ENCODE results near the gene HOXC10.

HOXC10 gene

DNA sequence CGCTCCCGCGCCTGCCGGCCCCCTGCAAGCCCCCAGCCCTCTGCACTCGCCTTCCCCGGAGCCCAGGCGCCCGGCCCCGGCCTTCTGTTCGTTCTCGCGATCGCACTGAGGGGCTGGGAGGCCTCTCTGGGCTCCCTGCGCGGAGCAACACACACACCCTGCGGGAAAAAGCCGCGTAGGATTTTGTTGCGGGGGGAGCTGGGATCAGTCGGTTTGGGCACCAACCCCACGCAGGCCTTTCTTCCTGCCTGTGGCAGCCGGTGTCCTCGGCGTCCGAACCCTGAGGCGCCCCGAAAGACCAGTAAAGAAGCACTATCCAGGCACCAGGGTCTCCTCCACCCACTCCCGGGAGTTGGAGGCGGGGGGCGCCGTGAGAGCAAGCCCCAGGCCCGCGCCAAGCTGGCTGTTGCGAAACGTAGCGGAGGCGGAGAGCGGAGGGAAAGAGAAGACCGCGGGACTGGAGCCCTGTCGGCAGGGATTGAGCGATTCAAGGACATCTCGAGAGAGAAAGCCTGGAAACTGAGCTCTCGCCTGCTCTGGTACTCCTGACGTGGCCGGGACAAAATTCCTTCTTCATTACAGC is 46.0 kb downstream of the HOXC10 start:
- Mint-ChIP-seq H3K27me3 (ENCODE audit: low read depth) (peaks cover 92% of the 10 kb centered on the region), H3K27ac (no peak overlapping the region), H3K36me3 (ENCODE audit: low read depth) (peaks cover 2% of the 10 kb centered on the region), H3K4me3 (no peak overlapping the region), H3K4me1 (ENCODE audit: low read depth) (peaks cover 27% of the 10 kb centered on the region), H3K9me3 (no peaks in the 10 kb centered on the region)

DNA sequence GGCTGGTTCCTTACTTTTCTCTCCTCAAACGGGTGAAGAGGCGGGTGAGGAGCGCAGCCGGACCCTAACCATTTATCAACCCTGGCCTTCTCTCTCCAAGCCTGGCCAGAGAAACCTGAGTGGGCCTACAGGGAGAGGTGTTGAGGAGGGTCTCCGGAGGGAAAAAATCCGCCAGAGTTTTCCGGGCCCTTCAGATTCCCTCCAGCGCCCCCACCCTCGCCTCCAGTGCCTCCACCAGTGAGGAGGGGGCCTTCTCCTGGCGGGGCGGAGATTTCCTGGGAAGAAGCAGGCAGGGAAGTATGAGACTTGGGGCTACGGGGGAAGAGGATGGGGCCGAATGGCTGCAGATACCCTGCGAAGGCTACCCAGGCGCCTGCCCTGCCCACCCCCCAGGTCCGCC is 46.5 kb downstream of the HOXC10 start:
- H3K4me3 Mint-ChIP-seq, result no peak overlapping the region
- no peak overlapping the region for H3K27ac Mint-ChIP-seq
- peaks cover 92% of the 10 kb centered on the region for H3K27me3 Mint-ChIP-seq (ENCODE audit: low read depth)
- no peaks in the 10 kb centered on the region for H3K9me3 Mint-ChIP-seq
- H3K4me1 Mint-ChIP-seq (ENCODE audit: low read depth), result peaks cover 25% of the 10 kb centered on the region
- peaks cover 2% of the 10 kb centered on the region for H3K36me3 Mint-ChIP-seq (ENCODE audit: low read depth)

DNA sequence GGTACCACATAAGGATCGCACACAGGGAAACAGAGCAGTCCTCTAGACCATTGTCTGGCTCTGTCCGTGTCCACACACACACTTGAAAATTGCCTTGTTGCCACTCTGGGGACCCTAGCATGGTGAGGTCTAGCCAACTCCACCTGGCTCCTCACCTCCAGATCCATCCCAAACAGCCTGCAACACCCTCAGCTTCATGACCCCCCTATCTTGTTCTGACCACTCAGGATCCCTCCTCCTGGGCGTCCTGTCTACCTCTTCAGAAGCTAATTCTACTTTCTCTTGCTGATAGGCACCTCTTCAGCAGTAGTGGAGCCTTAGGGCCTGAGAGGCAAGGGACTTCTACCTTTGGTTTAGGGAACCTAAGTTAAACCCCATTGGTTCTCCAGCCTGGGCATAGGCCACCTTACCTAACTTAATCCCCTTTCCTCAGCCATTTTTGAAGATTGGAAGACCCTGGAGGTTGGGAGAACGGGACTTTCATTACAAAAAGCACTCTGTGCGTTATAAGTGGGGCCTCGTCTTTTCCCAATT is 47.2 kb downstream of the HOXC10 start:
- Mint-ChIP-seq H3K9me3 (no peaks in the 10 kb centered on the region), H3K4me3 (no peak overlapping the region), H3K27me3 (ENCODE audit: low read depth) (peaks cover 92% of the 10 kb centered on the region), H3K36me3 (ENCODE audit: low read depth) (peaks cover 2% of the 10 kb centered on the region), H3K4me1 (ENCODE audit: low read depth) (peaks cover 21% of the 10 kb centered on the region), H3K27ac (peak overlapping the region; percentile 64)

DNA sequence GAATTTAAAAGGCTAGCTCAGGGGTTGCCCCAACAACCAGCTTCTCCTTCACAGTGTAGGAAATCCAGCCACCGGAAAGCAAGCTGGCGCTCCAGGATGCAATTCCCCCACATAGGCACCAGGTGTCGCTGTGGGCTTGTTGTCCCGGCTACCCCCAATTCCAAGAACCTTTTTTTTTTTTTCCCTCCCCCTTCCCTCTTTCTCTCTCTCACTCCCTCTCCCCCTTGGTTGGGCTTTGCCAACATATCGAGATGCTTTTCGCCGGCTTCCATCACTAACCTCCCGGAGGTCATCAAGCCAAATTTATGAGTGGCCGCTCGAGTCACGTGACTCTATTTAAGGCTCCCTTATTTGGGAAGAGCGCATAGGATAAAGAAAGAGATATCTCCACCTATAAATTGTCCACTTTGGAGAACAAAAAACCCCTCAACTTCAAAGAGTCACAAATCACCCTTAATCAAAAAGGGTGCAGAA is 47.7 kb downstream of the HOXC10 start, which contains the start of gene HOXC5:
Gene HOXC5 (plus strand): TSS at position 424 of the 474 bp plus-strand sequence. CDS start 73 bp downstream, outside the sequence.
- Mint-ChIP-seq H3K27me3 (ENCODE audit: low read depth) (peaks cover 92% of the 10 kb centered on the region), H3K4me1 (ENCODE audit: low read depth) (peaks cover 18% of the 10 kb centered on the region), H3K27ac (peak within 1 kb of the TSS; percentile 64), H3K36me3 (ENCODE audit: low read depth) (peaks cover 2% of the 10 kb centered on the region), H3K4me3 (peak within 1 kb of the TSS; percentile 57), H3K9me3 (no peaks in the 10 kb centered on the region)

DNA sequence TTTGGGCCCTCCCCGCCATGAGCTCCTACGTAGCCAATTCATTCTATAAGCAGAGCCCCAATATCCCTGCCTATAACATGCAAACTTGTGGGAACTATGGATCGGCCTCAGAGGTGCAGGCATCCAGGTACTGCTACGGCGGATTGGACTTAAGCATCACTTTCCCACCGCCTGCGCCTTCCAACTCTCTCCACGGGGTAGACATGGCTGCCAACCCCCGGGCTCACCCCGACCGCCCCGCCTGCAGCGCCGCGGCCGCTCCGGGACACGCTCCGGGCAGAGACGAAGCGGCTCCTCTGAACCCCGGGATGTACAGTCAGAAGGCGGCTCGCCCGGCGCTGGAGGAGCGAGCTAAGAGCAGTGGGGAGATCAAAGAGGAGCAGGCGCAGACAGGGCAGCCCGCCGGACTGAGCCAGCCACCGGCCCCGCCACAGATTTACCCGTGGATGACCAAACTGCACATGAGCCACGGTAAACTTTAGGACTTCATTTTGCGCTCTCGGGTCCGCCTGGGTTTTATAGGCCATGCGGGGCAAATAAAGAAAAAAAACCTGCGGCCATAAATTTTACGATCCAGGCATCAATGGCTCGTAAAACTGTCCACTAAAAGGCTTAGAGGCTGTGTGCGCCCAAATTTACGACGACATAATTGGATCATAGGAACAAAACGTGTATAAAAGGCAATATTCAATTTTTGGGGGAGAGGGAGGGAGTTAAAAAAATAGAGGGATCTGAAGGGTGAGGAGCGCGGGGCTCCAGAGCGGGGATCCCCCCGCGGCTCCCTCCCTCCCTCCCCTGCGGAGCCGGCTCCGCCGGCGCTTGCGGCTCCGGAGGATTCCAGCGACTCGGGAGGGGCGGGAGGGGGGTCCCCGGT is 48.4 kb downstream of the HOXC10 start:
- peak overlapping the region; percentile 55 for H3K27ac Mint-ChIP-seq
- H3K4me3 Mint-ChIP-seq, result no peak overlapping the region
- peaks cover 92% of the 10 kb centered on the region for H3K27me3 Mint-ChIP-seq (ENCODE audit: low read depth)
- H3K9me3 Mint-ChIP-seq, result no peaks in the 10 kb centered on the region
- peaks cover 2% of the 10 kb centered on the region for H3K36me3 Mint-ChIP-seq (ENCODE audit: low read depth)
- H3K4me1 Mint-ChIP-seq (ENCODE audit: low read depth), result peaks cover 18% of the 10 kb centered on the region

DNA sequence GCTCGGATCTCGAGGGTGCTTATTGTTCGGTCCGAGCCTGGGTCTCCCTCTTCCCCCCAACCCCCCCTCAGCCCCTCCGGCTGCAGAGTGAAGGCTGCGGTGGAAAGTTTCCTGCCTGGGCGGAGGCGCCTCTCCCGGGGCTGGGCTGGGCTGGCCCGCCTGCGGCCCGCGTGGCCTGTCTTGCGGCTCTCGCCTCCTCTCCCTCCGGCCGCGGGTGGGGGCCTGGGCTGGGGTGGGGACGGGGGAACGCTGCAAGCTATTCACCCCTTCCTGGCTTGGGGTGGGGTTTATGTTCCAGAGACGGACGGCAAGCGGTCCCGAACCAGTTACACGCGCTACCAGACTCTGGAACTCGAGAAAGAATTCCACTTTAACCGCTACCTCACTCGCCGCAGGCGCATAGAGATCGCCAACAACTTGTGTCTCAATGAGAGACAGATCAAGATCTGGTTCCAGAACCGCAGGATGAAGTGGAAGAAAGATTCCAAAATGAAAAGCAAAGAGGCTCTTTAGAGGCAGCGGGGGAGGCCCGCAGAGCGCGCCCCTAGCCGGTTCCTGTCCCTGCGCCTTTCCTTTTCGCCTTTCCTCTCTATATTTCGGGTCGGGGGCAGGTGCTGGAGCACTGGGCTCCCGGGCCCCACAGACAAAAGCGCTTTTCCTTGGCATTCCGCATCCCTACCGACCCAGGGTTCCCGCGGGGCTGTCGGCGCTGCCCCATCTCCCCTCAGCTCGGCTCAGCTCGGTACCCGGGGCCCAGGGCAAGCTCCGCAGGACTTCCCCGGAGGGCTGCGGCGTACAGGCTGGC is 49.2 kb downstream of the HOXC10 start:
- Mint-ChIP-seq H3K36me3 (ENCODE audit: low read depth) (peaks cover 2% of the 10 kb centered on the region), H3K27me3 (ENCODE audit: low read depth) (peaks cover 95% of the 10 kb centered on the region), H3K9me3 (no peaks in the 10 kb centered on the region), H3K27ac (no peak overlapping the region), H3K4me1 (ENCODE audit: low read depth) (peaks cover 15% of the 10 kb centered on the region), H3K4me3 (peak overlapping the region; percentile 28)

DNA sequence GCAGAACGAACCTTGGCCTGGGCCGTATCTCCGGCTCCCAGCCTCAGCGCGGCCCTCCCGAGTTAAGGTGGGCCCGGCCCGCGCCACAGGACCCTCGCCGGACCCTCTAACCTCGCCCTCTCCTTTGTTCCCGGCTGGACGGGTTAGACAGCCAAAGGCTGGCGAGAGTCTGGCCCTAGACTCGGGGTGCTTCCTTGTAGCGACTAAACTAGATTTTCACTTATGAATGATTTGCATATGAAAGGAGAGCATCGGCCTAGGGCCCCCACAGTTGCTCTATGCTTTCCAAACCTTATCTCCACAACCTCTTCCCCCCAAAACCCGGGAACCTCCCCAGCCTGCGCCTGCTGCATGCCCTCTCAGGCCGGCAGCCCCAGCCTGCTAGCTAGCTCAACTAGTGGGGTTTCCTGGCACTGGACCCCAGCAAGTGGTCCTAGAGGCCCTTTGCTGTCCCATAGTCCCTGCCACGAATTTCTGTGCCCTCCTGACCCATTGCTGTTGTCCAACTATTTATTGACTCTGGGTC is 49.9 kb downstream of the HOXC10 start:
- Mint-ChIP-seq H3K4me3 (no peak overlapping the region), H3K4me1 (ENCODE audit: low read depth) (peaks cover 15% of the 10 kb centered on the region), H3K36me3 (ENCODE audit: low read depth) (peaks cover 2% of the 10 kb centered on the region), H3K27ac (peak overlapping the region; percentile 62), H3K27me3 (ENCODE audit: low read depth) (peaks cover 96% of the 10 kb centered on the region), H3K9me3 (no peaks in the 10 kb centered on the region)

DNA sequence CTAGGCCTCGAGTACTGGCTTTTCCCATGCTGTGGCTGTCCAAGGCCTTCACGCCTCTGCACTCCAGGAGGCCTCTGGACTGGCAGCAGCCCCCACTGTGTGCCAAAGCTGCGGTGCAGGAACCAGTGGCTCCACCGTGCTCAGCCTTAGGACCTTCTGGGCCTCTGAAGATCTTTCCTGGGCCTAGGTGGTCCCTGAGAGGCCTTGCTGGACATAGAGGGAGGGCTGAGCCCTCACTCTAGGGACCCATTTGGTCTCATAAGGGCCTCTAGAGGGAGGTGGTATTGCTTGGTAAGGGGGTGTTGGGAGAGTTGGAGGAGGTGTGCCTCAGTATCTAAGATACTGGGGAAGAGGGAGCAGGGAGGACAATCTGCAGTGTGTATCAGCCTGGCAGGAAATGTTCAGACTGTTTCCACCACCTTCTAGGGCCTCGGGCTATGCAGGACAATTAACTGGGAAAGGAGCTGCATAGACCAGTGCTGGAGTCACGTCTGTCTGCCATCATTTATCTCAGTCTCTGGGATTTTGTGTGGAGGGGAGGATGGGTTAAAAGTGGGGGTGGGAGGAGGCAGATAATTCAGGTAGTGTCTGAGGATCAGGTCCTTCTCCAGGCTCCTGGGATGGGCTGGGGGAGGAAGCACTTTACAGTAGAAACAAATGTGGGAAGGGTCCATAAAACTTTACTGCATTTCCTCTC is 50.8 kb downstream of the HOXC10 start:
- Mint-ChIP-seq H3K9me3 (no peaks in the 10 kb centered on the region), H3K27ac (no peak overlapping the region)

DNA sequence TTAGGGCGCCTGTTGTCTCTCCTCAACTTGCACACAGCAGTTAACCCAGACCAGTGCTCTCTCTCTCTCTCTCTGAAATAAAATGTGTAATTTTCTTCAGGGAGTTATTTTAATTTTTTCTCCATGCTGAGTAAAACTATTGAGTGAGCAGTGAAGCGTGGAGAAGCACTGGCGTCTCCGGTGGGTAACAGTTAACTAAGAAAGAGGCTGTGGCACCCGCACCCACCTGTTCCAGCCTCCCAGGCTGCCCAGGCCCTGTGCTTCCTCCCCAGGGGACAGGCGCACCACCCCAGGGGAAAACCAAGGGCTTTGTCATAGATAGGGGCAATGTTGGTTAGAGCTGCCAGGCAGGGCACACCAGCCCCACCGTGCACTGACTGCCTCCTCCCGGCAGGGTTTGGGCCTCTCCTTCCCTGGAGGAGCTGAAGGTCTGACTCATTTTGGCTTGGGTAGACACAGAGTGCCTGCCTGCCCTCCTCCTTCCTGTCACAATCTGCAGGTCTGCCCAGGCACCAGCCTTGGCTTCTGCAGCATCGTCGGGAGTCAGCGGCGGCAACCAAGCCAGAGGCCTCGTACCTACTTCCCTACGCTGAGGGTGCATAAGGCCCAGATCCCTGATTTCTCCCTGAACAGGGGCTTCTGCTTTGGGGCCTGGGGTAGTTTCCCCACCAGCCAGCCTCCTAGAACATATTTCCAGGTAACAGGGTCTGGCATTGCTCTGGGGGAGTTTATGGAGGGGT is 51.8 kb downstream of the HOXC10 start:
- Mint-ChIP-seq H3K27ac (no peak overlapping the region), H3K36me3 (ENCODE audit: low read depth) (no peaks in the 10 kb centered on the region), H3K4me3 (no peak overlapping the region), H3K4me1 (ENCODE audit: low read depth) (peaks cover 10% of the 10 kb centered on the region), H3K27me3 (ENCODE audit: low read depth) (peaks cover 92% of the 10 kb centered on the region), H3K9me3 (no peaks in the 10 kb centered on the region)

More for the DNA sequence above, 50.8 kb downstream of the HOXC10 start:
- no peak overlapping the region for H3K4me3 Mint-ChIP-seq
- H3K4me1 Mint-ChIP-seq (ENCODE audit: low read depth), result peaks cover 12% of the 10 kb centered on the region
- H3K27me3 Mint-ChIP-seq (ENCODE audit: low read depth), result peaks cover 97% of the 10 kb centered on the region
- no peaks in the 10 kb centered on the region for H3K36me3 Mint-ChIP-seq (ENCODE audit: low read depth)

DNA sequence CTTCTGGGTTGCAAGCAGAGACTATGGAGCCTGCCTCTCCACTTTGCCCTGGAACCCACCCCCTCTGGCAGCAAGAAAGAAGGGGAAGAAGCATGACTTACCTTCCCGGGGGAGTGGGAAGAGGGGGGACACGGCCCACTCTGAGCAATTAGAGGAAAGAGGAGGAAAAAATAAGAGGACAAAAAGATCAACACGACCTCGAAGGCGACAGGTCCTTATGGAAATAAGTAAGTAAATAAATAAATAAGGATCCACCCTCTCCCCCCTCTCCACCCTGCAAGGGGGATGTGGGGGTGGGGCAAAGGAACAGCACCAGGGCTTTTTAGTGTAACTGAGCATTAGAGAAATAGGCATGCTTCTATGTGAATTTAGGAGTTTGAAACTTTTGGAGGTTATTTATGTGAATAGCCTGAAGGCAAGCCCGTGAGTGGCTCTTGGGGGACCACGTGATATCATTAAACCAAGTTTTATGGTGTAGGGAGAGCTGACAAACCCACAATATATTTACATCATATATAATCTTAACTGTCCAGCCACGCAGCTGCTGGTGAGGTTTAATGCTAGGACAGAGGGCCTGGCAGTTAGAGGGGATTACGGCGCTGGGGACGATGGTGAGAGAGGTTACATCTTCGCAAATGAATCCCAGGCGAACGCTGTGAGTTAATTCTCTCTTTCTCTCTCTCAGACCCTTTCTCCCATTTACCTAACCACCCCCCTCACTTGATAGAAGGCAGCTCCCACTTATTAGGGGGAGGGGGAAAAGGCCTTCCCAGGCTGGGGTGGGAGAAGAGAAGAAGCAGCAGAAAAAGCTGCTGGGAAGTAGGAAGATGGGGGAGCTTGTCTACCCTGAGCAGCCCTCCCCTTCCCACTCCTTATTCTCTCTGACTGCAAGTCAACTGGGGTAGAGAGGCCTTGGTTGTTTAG is 52.7 kb downstream of the HOXC10 start:
- Mint-ChIP-seq H3K36me3 (ENCODE audit: low read depth) (no peaks in the 10 kb centered on the region), H3K27ac (no peak overlapping the region), H3K9me3 (no peaks in the 10 kb centered on the region), H3K4me3 (no peak overlapping the region), H3K27me3 (ENCODE audit: low read depth) (peaks cover 92% of the 10 kb centered on the region), H3K4me1 (ENCODE audit: low read depth) (peaks cover 7% of the 10 kb centered on the region)

DNA sequence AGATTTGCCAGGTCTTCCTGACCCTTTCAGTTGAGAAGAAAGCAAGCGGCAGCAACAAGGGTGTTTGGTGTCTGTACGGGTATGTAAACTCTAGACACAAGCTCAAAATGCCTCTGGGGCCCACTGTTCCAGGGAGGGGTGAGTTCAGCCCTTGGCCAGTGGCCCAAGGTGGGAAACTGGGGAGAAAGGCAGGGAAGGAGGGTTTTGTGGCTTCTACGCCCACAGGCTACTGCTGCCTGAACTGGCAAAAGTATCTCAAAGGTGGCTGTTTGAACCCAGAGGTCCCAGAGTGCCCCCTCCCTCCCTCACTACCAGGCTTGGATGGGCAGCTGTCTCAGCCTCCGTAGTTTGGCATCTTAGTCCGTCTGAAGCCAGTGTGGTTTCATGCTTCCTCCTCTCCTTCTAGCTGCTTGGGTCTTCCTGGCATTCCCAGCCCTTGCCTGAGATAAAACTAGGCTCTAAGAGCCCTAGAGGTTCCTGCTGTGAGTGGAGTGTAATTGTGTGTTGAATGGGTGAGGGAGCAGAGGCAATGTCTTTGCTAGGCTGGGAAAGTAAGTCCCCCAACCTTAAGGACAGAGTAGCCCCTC is 53.4 kb downstream of the HOXC10 start:
- Mint-ChIP-seq H3K36me3 (ENCODE audit: low read depth) (no peaks in the 10 kb centered on the region), H3K27me3 (ENCODE audit: low read depth) (peaks cover 92% of the 10 kb centered on the region), H3K9me3 (no peaks in the 10 kb centered on the region), H3K4me3 (no peak overlapping the region), H3K4me1 (ENCODE audit: low read depth) (peaks cover 5% of the 10 kb centered on the region), H3K27ac (no peak overlapping the region)

DNA sequence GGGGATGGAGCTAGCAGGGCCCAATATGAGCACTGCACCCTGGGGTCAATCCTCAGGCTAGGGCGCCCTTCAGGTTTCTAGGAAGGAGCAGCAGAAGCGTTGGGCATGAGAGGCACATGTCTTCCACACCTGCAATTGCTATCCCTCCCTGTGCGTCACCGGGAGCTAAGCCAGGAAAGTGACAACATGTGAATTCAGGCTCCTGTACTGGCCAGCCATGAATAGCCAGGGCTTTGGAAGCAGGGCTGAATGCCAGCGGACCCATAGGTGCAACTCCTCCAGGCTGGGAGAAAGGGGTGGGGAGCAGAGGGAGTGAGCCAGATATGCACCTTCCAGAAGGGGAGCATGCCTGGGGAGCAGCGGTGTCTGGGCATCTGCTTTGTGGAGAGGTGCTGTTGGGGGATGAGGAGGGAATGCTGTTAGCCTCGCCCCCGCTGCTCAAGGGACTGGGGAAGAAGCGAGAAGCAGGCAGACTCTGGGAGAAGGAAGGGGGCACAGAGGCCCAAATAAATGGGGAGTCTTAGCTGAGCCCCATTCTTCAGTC is 54.0 kb downstream of the HOXC10 start:
- peaks cover 94% of the 10 kb centered on the region for H3K27me3 Mint-ChIP-seq (ENCODE audit: low read depth)
- no peaks in the 10 kb centered on the region for H3K9me3 Mint-ChIP-seq
- no peaks in the 10 kb centered on the region for H3K36me3 Mint-ChIP-seq (ENCODE audit: low read depth)
- H3K4me3 Mint-ChIP-seq, result no peak overlapping the region
- no peak overlapping the region for H3K27ac Mint-ChIP-seq
- peaks cover 5% of the 10 kb centered on the region for H3K4me1 Mint-ChIP-seq (ENCODE audit: low read depth)
